RKO (cell line): ENCODE measurements around the gene MIER2.
"Not testable (repeated sequence)": the region's sequence is repeated elsewhere in the genome, so short reads cannot be mapped to it uniquely, and the experiment has no call there.

Source experiments
- DNase-seq: peaks from one replicate; pipeline ENCODE4 v3.0.0-alpha.2; 2016; ENCODE audit warnings: low spot score

MIER2 gene, protein sequence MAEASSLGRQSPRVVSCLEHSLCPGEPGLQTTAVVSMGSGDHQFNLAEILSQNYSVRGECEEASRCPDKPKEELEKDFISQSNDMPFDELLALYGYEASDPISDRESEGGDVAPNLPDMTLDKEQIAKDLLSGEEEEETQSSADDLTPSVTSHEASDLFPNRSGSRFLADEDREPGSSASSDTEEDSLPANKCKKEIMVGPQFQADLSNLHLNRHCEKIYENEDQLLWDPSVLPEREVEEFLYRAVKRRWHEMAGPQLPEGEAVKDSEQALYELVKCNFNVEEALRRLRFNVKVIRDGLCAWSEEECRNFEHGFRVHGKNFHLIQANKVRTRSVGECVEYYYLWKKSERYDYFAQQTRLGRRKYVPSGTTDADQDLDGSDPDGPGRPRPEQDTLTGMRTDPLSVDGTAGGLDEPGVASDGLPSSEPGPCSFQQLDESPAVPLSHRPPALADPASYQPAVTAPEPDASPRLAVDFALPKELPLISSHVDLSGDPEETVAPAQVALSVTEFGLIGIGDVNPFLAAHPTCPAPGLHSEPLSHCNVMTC

DNA sequence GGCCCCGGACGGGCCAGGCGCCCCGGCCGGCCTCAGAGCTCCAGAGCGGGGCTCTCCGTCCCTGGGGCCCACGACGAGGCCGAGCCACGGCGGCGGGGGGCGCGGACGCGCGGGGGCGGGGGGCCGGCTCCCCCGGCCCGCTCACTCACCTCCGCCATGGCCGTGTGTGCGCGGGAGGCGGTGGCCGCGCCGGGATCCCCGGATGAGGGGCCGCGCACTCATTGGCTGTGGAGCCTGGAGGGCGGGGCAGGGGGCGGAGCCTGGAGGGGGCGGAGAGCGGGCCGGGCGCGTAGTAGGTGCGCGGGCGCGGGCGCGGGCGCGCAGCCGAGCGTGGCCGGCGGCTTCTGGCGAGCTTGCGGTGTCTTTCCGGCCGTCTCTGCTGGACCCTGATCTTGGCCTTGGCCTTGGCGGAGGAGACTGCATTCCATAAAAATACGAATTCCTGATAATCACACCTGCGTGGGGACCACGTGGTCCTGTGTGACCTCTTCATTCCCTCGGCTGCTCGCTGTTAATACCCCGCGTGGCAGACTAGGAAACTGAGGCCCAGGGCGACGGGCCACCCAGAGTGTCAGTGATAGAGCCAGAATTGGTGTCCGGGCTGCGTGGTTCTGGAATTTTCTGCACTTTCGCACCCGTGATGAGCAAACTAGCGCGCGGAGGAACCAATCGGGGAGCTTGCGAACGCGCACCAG lies at the start of gene MIER2:
Gene MIER2, minus strand, starts transcription at position 172 of the 695 bp plus-strand sequence. Its CDS starts 14 bp downstream, at position 158.
- peak; percentile 82 for DNase-seq

DNA sequence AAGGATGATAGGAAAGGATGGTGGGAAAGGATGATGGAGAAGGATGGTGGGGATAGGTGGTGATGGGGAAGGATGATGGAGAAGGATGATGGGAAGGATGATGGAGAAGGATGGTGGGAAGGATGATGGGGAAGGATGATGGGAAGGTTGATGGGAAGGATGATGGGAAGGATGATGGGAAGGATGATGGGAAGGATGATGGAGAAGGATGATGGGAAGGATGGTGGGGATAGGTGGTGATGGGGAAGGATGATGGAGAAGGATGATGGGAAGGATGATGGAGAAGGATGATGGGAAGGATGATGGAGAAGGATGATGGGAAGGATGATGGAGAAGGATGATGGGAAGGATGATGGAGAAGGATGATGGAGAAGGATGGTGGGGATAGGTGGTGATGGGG lies 49.0 kb upstream of the MIER2 start:
- not testable (repeated sequence) for DNase-seq

DNA sequence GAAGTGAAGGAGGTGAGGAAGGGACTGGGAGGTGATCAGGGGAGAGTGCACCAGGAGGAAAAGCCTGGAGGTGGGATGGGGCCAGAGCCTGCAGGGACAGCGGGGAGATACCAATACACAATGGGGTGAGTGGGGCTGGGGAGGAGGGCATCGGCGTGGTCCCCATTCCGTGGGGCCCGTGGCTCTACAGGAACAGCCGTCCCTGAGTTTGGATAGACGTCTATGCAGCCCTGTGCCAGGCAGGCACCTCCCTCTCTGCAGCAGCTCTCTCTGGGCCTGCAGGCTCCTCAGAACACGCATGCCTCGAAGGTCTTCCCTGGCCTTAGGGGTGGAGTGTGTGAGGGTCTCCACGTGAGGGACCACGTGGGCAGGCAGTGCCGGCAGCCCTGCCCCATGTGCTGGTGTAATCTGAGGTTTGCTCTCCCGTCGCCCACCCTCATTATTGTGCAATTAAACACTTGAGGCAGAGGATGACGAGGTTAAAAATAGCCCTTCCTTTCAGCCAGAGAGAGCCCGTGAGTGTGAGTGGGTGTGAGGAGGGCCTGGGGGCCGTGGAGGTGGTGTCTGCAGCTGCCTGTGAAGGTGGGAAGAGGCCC lies 47.9 kb upstream of the MIER2 start:
- no peak for DNase-seq

DNA sequence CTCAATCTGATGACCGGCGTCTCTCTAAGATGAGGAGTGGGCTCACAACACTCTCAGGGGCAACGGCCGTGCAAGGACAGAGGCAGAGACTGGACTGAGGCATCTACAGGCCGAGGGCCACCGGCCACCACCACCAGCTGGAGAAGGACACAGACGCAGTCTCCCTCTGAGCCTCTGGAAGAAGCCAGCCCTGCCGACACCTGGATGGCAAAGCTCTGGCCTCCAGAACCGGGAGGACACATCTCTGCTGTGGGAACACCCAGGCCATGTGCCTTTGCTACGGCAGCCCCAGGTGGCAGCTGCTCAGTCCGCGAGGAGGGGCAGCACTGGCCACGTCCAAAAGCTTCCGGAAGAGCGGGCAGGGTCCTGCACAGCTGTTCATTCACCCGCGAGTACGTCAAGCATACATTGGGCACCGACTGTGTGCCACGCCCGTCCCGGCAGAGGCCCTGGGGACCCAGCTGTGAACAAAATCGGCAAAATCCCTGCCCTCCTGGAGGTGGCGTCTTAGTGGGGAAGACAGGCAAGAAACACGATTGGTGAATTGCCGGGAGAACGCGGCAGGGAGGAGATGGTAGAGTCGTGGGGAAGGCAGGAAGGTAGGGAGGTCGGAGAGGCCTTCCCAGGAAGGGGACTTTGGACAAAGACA lies 47.3 kb upstream of the MIER2 start:
- DNase-seq = no peak

DNA sequence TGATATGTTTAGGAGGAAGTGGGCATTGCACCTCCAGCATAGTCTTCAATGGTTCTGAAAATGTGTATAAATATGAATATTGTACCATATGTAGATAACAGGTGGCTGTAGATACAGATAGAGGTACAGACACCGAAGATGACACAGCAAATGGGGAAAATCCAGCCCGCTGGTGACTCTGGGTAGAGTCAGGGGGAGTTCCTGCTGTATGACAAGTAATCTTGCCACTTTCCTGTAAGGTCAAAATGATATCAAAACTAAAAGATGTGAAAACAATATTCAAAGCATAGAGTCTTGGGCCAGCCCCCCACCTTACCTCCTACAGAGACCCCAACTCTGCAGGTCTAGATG lies 46.6 kb upstream of the MIER2 start:
- no peak for DNase-seq

DNA sequence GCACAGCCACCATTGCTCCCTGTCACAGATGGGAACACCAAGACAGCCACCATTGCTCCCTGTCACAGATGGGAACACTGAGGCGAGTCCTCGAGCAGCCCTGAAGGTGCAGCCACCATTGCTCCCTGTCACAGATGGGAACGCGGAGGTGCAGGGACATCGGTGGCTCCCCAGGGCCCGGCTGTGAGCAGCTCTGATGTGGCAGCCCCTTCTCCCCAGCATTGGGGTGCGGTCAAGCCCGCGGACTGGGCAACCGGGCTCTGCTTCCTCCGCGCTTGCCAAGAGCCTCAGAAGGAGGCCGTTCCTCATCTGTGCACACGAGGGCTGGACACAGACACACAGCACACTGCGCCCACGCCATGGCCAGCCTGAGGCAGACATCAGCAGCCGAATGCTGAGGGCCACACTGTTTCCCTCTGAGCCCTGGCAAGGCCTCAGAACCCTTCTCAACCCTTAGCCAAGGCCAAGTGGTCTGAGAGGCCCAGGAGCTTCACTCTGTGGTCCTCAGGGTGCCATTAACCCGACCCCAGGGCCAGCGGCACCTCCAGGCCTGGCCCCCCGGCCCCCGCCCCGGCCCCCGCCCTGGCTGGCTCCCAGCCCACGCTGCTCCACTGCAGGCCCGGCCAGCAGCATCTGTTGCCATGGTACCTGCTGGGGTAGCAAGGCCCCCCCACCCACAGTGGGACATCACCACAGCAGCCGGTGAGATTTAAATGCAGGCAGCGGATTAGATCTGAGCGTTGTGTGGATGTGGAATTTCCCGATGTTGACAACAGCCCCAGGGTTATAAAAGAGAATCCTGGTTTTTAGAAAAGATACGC lies 46.0 kb upstream of the MIER2 start:
- DNase-seq = no peak

DNA sequence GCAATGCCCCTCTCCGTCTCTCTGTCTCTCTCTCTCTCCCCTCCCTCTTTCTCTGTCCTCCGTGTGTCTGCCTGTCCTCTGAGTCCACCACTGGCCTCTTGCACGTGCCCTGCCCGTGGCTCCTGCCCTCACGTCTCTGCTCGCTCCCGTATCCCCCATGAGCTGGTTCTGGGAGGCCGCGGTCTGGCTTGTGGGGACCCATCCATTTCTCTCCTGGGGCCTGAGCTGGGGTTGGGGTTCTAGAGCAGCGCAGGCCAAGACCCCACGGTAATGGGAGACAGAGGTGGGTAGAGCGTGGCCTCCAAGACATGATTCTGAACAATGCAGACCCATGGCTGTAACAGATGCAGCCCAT lies 45.3 kb upstream of the MIER2 start:
- no peak for DNase-seq

DNA sequence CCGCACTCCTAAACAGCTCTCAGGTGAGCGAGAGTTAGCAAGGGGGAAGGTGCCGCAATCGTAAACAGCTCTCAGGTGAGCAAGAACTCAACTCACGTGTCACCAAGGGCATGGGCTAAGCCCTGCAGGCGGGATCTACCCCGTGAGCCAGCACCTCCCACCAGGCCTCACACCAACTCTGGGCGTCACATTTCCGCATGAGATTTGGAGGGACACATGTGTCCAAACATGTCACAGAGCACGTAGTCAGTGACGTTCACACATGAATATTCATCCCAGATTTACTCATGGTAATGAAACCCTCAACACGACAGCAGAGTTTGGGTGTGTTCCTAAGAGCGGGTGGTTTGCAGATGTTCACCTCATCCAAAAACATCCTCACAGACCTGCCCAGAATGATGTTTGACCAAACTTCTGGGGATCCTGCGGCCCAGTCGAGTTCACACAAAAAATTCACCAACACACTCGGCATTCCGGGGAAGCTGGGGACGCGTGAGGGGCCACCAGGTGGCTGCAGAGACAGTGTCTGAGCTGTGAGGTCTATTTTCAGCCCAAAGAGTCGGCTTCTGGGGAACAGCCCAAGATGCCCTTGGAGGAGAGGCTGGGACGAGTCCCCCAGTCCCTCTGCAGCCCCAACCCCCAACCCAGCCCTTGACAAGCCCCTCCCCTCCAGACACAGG lies 44.8 kb upstream of the MIER2 start:
- no peak for DNase-seq

DNA sequence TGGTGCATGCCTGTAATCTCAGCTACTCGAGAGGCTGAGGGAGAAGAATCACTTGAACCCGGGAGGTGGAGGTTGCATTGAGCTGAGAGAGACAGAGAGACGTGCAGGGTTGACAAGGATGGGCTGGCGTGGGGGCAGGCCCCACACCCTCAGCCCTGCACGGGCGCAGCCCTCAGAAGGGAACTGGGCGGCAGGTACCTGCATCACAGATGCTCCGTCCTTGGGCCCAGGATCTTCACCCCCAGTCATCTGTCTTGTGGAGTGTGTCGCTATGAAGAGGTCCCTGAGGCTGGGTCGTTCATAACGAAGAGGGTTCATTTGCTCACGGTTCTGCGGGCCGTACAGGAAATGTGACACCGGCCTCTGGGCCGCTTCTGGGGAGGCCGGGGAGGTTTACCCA lies 44.1 kb upstream of the MIER2 start:
- no peak for DNase-seq

DNA sequence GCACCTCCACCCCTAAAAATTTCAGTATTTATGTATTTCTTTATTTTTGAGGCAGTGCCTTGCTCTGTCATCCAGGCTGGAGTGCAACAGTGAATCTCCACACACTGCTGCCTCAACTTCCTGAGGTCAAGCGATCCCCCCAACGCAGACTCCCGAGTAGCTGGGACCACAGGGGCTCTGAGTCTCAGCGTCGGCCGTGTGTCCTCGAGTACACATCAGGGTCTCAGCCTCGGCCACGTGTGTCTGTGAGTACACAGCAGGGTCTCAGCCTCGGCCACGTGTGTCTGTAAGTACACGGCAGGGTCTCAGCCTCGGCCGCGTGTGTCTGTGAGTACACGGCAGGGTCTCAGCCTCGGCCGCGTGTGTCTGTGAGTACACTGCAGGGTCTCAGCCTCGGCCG lies 43.2 kb upstream of the MIER2 start:
- no peak for DNase-seq

DNA sequence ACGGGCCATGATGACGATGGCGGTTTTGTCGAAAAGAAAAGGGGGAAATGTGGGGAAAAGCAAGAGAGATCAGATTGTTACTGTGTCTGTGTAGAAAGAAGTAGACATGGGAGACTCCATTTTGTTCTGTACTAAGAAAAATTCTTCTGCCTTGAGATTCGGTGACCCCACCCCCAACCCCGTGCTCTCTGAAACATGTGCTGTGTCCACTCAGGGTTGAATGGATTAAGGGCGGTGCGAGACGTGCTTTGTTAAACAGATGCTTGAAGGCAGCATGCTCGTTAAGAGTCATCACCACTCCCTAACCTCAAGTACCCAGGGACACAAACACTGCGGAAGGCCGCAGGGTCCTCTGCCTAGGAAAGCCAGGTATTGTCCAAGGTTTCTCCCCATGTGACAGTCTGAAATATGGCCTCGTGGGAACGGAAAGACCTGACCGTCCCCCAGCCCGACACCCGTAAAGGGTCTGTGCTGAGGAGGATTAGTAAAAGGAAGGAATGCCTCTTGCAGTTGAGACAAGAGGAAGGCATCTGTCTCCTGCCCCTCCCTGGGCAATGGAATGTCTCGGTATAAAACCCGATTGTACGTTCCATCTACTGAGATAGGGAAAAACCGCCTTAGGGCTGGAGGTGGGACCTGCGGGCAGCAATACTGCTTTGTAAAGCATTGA lies 42.2 kb upstream of the MIER2 start:
- DNase-seq = not testable (repeated sequence)

DNA sequence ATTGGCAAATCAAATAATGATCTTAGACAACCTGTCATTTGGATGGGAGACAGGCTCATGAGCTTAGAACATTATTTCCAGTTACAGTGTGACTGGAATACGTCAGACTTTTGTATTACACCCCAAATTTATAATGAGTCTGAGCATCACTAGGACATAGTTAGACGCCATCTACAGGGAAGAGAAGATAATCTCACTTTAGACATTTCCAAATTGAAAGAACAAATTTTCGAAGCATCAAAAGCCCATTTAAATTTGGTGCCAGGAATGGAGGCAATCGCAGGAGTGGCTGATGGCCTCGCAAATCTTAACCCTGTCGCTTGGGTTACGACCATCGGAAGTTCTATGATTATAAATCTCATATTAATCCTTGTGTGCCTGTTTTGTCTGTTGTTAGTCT lies 41.6 kb upstream of the MIER2 start:
- DNase-seq = not testable (repeated sequence)

DNA sequence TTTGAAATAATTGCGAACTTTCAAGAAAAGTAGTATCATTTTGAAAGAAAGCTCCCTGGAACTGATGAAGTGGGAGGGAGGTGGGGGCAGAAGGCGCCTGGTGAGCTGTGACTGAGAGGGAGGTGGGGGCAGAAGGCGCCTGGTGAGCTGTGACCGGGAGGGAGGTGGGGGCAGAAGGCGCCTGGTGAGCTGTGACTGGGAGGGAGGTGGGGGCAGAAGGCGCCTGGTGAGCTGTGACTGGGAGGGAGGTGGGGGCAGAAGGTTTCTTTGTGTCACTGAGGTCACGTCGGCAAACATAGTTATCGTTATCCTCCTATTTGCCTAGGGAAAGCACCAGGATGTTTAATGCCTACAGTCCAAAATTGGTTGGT lies 40.2 kb upstream of the MIER2 start:
- no peak for DNase-seq

DNA sequence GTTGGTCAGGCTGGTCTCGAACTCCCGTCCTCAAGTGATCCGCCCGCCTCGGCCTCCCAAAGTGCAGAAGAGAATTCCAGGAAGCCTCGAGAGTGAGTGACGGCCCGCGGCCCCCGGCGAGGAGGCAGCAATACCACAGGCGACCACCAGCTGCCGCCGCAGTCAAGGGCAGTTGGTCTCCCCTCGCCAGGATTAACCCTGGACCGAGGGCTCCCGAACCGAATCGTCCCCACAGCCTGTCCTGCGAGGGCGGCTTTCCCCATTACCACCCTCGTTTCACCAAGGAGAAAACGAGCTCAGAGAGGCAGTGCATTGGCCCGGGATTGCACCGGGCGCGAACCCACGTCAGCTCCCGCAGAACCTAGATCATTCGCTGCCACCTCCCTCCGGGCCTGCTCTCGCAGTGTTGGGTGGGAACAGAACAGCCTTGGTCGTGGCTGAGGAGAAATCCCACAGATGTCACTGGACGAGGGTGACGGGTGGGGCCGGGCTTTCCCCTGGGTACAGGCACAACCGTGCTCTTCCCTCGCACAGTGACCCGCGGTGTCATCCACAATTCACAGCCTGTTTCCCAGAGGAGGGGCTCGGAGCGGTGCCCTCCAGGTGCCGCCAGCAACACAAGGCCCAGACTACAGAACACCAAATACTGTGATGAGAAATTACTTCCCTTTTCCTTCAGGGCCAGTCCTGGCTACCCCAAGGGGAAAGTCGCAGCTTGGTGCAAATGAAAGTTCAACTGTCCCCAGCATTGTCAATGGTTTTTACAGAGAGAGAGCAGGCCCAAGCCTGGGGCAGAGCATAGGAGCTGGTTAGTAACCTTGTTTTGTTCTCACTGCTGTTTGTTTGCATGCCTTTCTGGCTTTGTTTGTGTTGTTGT lies 39.6 kb upstream of the MIER2 start:
- no peak for DNase-seq

DNA sequence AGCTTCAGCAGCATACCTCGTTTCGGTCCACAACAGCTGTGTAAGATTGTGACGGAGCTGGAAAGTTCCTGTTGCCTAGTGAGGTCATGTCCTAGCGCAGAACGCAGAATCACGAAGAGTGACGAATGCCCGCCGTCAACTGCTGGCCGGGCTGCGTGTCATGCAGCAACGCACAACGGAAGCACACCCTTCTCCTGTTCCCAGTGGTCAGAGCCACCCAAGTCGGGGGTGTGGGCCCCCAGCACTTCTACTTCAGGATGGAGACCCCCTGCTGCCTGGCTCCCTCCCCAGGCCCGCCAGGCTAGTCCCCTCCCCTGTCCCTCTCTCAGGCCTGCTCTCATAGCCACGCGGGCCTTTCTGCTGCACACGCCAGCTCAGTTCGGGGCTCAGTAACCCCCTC lies 38.4 kb upstream of the MIER2 start:
- DNase-seq = no peak

DNA sequence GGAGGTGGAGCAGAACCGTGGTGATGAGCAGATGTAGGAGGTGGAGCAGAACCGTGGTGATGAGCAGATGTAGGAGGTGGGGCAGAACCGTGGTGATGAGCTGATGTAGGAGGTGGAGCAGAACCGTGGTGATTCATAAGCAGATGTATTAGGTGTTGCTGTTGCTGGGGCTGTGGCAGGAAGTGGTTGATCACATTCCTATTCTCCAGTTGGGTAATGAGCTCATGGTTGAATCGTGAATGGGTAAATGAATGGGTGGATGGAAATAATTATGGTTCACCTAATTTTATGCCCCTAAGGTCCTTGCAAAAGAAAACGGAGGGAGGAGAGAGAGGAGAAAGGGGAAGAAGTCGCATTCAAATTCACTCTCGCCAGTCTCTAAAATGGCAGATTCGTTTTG lies 38.0 kb upstream of the MIER2 start:
- peak; percentile 61 for DNase-seq

DNA sequence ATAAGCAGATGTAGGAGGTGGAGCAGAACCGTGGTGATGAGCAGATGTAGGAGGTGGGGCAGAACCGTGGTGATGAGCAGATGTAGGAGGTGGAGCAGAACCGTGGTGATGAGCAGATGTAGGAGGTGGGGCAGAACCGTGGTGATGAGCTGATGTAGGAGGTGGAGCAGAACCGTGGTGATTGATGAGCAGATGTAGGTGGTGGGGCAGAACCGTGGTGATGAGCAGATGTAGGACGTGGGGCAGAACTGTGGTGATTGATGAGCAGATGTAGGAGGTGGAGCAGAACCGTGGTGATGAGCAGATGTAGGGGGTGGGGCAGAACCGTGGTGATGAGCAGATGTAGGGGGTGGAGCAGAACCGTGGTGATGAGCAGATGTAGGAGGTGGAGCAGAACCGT lies 37.3 kb upstream of the MIER2 start:
- not testable (repeated sequence) for DNase-seq

DNA sequence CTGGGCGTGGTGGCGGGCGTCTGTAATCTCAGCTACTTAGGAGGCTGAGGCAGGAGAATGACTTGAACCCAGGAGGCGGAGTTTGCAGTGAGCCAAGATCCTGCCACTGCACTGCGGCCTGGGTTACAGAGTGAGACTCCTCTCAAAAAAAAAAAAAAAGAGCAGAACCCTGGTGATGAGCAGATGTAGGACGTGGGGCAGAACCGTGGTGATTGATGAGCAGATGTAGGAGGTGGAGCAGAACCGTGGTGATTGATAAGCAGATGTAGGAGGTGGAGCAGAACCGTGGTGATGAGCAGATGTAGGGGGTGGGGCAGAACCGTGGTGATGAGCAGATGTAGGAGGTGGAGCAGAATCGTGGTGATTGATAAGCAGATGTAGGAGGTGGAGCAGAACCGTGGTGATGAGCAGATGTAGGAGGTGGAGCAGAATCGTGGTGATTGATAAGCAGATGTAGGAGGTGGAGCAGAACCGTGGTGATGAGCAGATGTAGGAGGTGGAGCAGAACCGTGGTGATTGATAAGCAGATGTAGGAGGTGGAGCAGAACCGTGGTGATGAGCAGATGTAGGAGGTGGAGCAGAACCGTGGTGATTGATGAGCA lies 36.1 kb upstream of the MIER2 start:
- not testable (repeated sequence) for DNase-seq

DNA sequence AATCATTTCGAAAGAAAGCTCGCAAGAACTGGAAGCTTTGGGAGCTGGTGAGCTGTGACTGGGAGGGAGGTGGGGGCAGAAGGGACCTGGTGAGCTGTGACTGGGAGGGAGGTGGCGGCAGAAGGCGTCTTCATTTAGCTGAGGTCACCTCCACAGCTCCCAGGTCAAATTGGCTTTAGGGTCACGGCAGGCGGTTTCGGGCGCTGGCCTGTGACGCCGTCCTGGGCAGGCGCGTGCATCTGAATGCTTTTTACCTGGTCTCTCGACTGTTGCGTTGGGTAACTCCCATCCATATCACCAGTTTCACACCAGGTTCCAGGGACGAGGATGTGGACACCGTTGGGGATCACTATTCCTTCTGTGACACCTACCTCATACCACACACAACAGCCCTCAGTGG lies 35.2 kb upstream of the MIER2 start:
- DNase-seq = no peak
